Measurements from ENCODE around the gene JAZF1.

GRCh38 chr7:27958933-27959548 lies 221.6 kb downstream of the JAZF1 start:
- no peak for TF ChIP-seq CTCF (IDR thresholded peaks at IDR 0.05)
- no peak for TF ChIP-seq POLR2A (IDR thresholded peaks at IDR 0.05)
- no peak for TF ChIP-seq POLR2AphosphoS5 (IDR thresholded peaks at IDR 0.05)

All from prostate gland (tissue), 2 donors.